NCI-H2227 (cell line): ENCODE data around the gene C8G.

Source experiments
- DNase-seq: peaks from one replicate; lab custom pipeline; 2025; ENCODE audit not compliant: unreplicated experiment; lab: John Stamatoyannopoulos, UW

The C8G gene

GRCh38 chr9:136980669-136981478, 35.8 kb downstream of the C8G start:
- no peak for DNase-seq

GRCh38 chr9:136981588-136982231, 36.7 kb downstream of the C8G start:
- no peak for DNase-seq

- DNase-seq, result no peak
These were observed 37.4 kb downstream of the C8G start, which contains the start of gene LCNL1 for GRCh38 chr9:136982232-136983051. Gene LCNL1, plus strand, starts transcription at chr9:136982993. Its CDS starts 594 bp downstream, at chr9:136983587.

GRCh38 chr9:136983167-136983566, 38.1 kb downstream of the C8G start:
- no peak for DNase-seq

- no peak for DNase-seq
These were observed 38.7 kb downstream of the C8G start for GRCh38 chr9:136983656-136984314.

- no peak for DNase-seq
These were observed 39.5 kb downstream of the C8G start for GRCh38 chr9:136984464-136985026.

- DNase-seq, result no peak
These were observed 40.1 kb downstream of the C8G start for GRCh38 chr9:136985027-136985602.

- no peak for DNase-seq
These were observed 40.8 kb downstream of the C8G start for GRCh38 chr9:136985853-136986252.

- no peak for DNase-seq
These were observed 43.8 kb downstream of the C8G start for GRCh38 chr9:136988872-136989271.

GRCh38 chr9:136990242-136990911, 45.3 kb downstream of the C8G start:
- DNase-seq, result no peak

GRCh38 chr9:136991993-136992818, 47.2 kb downstream of the C8G start, which contains the start of gene PAXX:
Gene PAXX, plus strand, starts transcription at chr9:136992422. Its CDS starts 22 bp downstream, at chr9:136992444.
- peak; percentile 80 for DNase-seq

- DNase-seq, result no peak
These were observed 47.9 kb downstream of the C8G start for GRCh38 chr9:136992819-136993369.

- no peak for DNase-seq
These were observed 49.3 kb downstream of the C8G start for GRCh38 chr9:136994180-136994887.

- DNase-seq, result no peak
These were observed 49.8 kb downstream of the C8G start for GRCh38 chr9:136994888-136995230.

GRCh38 chr9:136995362-136995761, 50.3 kb downstream of the C8G start:
- DNase-seq, result no peak

GRCh38 chr9:136995772-136996311, 50.8 kb downstream of the C8G start:
- DNase-seq, result no peak
